ENCODE results near the gene CCDC6.

The CCDC6 gene

DNA sequence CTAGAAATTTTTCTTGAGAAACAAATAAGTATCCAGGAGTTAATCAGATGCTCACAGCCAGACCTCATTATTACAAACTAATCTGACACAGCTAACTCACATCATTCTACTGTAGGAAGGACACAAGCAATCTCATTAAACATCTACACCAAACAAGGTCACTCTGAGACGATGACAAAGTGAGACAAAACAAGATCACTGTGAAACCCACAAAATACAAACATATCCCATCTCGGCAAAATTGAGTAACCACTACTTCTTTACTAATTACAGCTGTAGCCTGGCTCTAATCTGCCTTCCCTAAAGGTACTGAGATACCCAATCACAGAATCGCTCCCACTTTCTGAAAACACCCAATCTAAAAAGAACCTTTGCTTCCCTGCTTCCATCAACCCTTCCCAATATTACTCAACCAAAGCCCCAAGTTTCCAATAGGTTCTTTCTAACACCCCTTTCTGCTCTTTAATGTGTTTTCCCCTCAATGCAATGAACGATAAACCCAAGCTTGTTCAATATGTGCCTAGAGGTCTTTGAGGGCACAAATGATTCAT lies 26.9 kb downstream of the CCDC6 start:
- no peak for DNase-seq

- DNase-seq, result no peak
Measured at GRCh38 chr10:59878915-59879314, 27.4 kb downstream of the CCDC6 start.

- no peak for DNase-seq
Measured at GRCh38 chr10:59878289-59878688, 28.1 kb downstream of the CCDC6 start.

GRCh38 chr10:59877191-59877671 lies 29.1 kb downstream of the CCDC6 start:
- DNase-seq, result no peak

DNA sequence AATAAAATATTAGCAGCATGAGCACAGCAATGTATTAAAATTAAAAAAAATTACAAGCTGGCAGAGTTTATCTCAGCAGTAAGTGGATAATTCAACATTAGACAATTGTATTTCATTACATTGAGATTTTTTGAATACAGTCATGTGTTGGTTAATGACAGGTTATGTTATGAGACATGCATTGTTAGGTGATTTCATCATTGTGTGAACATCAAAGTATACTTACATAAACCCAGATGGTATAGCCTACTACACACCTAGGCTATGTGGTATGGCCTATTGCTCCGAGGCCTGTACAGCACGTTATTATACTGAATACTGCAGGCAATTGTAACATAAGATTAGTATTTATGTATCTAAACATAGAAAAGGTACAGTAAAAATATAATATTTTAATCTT lies 29.7 kb downstream of the CCDC6 start:
- DNase-seq, result no peak

GRCh38 chr10:59876208-59876607 lies 30.1 kb downstream of the CCDC6 start:
- DNase-seq, result peak; percentile 14

DNA sequence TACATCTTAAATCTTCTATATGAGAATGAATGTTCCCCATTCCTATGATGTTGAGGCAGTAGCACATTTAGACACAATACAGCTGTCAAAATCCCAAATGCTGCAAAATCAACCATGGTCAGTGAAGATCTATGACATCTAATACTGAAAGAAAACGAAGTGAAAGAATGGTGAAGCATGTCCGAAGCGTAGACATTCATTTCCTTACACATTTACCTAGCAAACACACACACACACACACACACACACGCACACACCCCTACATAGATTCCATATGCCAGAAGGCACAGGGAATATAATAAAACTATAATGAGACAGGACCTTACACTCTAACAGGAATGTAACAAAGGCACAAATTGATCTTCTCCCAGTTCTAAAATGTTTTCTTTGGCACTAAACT lies 32.5 kb downstream of the CCDC6 start:
- no peak for DNase-seq

DNA sequence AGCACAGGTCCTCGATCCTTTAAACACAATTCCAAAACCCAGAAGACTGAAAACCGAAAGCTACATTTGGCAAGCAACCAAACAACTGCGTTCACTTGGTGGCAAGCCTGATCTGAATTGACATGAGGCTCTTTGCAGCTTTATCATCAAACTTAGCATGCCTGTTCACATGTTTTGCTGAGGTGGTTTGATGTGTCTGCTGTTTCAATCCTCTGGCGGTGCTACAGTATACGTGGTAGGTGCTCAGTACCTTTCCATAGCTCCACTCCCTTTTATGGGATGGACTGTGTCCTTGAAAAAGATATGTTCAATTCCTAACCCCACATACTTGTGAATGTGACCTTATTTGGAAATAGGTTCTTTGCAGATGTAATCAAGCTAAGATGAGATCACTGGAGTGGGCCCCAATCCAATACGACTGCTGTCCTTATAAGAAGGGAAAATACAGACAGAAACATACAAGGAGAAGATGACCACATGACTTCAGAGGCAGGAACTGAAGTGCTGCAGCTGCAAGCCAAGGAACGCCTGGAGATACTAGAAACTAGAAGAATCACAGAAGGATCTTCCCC lies 33.4 kb downstream of the CCDC6 start:
- no peak for DNase-seq

DNA sequence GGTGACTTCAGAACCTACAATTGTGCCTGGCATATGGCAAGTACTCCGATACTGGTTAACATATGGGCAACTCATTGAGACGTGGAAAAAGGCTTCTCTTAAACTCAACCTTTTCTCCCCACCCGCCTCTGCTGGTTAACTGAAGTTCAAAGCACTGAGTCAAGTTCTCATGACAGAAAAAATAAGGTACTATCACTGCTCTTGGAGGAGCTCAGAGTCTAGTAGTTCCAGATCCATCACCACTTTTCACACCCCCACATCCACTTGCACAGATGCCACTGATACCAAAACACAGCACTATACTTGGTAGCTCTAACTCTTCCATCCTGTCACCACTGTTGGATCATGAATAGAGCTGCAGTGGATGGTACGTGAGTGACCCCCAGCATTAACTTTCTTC lies 36.2 kb downstream of the CCDC6 start:
- no peak for DNase-seq

DNA sequence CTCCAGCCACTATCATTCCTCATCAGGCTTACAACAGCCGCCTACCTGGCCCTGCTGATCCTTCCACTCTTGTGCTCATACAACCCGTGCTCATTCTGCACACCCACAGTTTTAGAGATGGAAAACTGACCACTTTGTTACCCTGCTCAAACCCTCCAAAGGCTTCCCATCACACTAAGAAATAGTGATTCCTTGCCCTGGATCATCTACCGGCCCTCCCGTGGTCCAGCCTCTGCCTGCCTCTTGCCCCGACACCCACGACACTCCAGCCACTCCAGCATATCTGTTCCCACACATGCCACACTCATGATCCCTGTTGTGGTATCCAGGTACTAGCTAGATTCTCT lies 36.8 kb downstream of the CCDC6 start:
- DNase-seq, result no peak

DNA sequence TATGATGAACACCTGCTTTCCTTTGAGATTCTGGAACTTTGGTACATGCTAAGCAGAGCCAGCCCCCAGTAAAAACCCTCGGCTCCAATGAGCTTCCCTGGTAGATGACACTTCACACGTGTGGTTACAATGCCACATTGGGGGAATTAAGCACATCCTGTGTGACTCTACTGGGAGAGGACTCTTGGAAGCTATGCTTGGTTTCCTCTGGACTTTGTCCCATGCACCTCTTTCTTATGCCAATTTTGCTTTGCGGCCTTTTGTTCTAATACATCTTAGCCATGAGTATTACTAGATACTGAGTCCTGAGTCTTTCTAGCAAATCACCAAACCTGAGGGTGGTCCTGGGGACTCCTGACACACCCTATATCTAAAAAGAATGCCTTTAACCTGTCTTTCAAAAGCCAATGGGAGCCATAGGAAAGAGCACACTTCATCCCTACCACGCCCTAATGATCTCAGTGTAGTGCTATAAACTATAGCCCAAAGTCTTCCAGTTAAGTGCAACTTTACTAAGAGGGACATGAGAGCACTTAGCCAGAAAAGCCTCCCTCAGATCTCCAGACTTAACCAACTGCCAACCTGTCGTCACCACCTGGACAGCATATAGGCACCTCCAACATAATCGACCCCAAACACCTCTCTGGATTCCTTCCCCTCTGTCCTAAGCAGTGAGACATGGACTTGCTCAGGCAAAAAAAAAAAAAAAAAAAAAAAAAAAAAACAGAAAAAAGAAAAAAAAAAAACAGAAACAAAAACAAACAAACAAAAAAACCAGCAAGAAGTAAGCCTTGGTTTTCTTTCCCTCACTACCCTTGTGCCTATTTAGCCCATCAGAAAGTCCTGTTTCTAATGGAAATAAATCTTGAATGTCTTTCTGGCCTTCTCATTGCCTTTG lies 37.4 kb downstream of the CCDC6 start:
- DNase-seq, result no peak

DNA sequence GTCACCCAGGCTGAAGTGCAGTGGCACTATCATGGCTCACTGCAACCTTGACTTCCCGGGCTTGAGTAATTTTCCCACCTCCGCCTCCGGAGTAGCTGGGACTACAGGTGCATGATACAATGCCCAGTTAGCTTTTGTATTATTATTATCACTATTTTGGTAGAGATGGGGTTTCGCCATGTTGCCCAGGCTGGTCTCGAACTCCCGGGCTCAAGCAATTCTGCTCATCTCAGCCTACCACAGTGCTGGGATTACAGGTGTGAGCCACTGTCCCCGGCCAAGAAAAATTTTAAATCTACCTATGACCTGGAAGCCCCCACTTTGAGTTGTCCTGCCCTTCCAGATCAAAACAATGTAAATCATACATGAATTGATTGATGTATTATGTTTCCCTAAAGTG lies 38.8 kb downstream of the CCDC6 start:
- DNase-seq, result no peak

GRCh38 chr10:59865101-59865500 lies 41.3 kb downstream of the CCDC6 start:
- no peak for DNase-seq

GRCh38 chr10:59864141-59864962 lies 42.0 kb downstream of the CCDC6 start:
- DNase-seq, result no peak

GRCh38 chr10:59859570-59859969 lies 46.8 kb downstream of the CCDC6 start:
- DNase-seq, result no peak

- no peak for DNase-seq
Measured at GRCh38 chr10:59857921-59858320, 48.4 kb downstream of the CCDC6 start.

DNA sequence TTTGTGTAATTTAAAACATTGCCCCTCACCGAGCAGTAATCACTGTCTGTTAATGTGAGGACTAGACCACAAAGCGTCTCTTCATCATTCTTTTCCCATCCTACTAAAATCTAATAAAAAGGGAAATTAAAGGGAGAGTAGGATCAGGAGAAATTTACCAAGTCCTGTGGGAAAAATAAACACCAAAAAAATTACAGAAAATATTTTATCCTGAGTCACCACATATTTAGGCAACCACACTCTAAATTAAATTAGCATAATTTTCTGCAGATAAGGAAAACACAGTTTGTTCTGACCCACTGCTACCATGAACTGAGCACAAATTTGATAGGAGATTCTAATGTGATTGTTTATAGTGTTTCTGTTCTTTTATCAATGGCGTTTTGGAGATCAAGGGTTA lies 49.3 kb downstream of the CCDC6 start:
- no peak for DNase-seq

GRCh38 chr10:59856104-59856503 lies 50.3 kb downstream of the CCDC6 start:
- no peak for DNase-seq

DNA sequence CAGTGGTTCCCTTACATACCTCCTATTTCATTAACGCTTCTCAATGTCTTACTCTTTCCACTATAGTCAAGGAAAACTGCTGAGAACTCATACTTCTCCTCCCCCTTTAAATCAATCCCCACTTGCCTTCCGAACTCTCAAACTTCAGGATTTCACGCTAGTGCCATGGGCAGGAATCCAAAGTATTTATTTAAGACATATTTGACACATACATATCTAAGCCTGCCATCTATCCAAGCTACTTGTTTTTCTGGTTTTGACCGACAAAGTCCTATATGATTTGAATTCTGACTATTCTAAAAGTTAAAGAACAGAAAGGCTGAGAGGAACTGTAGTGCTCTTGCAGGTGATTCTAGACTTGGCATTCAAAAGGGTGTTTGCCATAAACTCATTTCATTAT lies 51.8 kb downstream of the CCDC6 start:
- no peak for DNase-seq

- DNase-seq, result no peak
Measured at GRCh38 chr10:59852670-59853069, 53.7 kb downstream of the CCDC6 start.

DNA sequence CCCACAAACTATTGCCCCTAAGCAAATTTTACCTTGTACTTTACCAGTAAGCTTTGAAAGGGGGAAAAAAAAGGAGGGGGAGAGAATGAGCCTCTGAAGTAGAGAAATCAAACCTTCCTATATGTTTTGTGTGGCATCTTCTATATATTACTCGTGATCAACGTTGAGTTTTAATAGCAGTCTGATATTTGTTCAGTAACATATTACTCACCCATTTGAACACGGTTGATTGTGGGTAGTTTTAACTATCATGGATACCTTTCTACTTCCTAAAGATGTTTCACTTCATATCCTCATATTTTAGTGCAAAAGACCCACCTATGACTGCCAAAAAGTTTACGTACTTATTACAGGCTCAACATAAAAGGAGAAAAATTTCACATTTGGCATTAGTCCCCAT lies 54.5 kb downstream of the CCDC6 start:
- DNase-seq, result no peak

- no peak for DNase-seq
Measured at GRCh38 chr10:59847888-59848287, 58.5 kb downstream of the CCDC6 start.

- DNase-seq, result no peak
Measured at GRCh38 chr10:59847326-59847725, 59.0 kb downstream of the CCDC6 start.
